Measurements from ENCODE around the gene SNX22. TPM values are rescaled to one million over a fixed set of nuclear protein-coding genes. Genes with fewer than 3 reads are reported as not detected.

SNX22 gene
- total and polyA plus RNA-seq, 7 donors, result 0.06 to 0.31 (median 0.17) TPM

- peaks cover 0 to 15% (median 6%) of the 10 kb centered on the region in 3 donors for H3K27me3 ChIP-seq (ENCODE audit: insufficient read depth in 3 of 3, low read length in 2 of 3)
- intact Hi-C loops (cut with DNase I), result no loop called here
- no peak for DNase-seq
- no peak for TF ChIP-seq CTCF (IDR thresholded peaks at IDR 0.05)
- H3K9me3 ChIP-seq, result no peaks in the 10 kb centered on the region
- peaks cover 0 to 27% of the 10 kb centered on the region in 2 donors for H3K36me3 ChIP-seq (ENCODE audit: insufficient read depth in 1 of 2, low read depth in 1 of 2)
- WGBS, 3 donors, result 83 to 85% (median 84%) methylated on average over 7 of the region's 7 CpGs
- peaks cover 21% of the 10 kb centered on the region for H3K4me1 ChIP-seq
- H3K4me3 ChIP-seq, result no peak overlapping the region
- ATAC-seq, result no peak
- no peak overlapping the region for H3K27ac ChIP-seq
Observed at GRCh38 chr15:64148168-64148567, 3.4 kb upstream of the SNX22 start.

- H3K4me1 ChIP-seq, result peaks cover 23% of the 10 kb centered on the region
- no peak overlapping the region for H3K27ac ChIP-seq
- no peak for DNase-seq
- H3K4me3 ChIP-seq, result no peak overlapping the region
- TF ChIP-seq CTCF (IDR thresholded peaks at IDR 0.05), result no peak
- peaks cover 0 to 23% of the 10 kb centered on the region in 2 donors for H3K36me3 ChIP-seq (ENCODE audit: insufficient read depth in 1 of 2, low read depth in 1 of 2)
- peaks cover 0 to 15% (median 6%) of the 10 kb centered on the region in 3 donors for H3K27me3 ChIP-seq (ENCODE audit: insufficient read depth in 3 of 3, low read length in 2 of 3)
- no peak for ATAC-seq
- 83 to 89% (median 84%) methylated on average over 3 of the region's 3 CpGs for WGBS, 3 donors
- intact Hi-C loops (cut with DNase I), result no loop called here
- no peaks in the 10 kb centered on the region for H3K9me3 ChIP-seq
Observed at GRCh38 chr15:64148581-64148980, 3.0 kb upstream of the SNX22 start.

DNA sequence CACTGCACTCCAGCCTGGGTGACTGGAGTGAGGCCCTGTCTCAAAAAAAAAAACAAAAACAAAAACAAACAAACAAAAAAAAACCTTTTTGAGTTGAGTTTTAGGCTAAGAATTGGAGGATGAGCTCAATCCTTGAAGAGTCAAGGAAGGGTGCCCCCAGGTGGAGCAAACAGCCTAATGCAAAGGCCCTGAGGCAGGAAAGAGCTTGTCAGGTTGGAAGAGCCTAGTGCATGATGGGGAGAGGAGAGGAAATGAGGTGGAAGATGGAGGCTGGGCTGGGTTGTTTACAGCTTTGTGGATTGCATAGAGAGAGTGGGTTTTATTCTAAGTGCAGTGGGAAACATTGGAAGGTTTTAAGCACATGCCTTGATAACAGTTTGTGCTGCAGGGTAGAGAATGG is 2.1 kb upstream of the SNX22 start:
- DNase-seq, result no peak
- TF ChIP-seq CTCF (IDR thresholded peaks at IDR 0.05), result no peak
- H3K4me1 ChIP-seq, result peaks cover 26% of the 10 kb centered on the region

DNA sequence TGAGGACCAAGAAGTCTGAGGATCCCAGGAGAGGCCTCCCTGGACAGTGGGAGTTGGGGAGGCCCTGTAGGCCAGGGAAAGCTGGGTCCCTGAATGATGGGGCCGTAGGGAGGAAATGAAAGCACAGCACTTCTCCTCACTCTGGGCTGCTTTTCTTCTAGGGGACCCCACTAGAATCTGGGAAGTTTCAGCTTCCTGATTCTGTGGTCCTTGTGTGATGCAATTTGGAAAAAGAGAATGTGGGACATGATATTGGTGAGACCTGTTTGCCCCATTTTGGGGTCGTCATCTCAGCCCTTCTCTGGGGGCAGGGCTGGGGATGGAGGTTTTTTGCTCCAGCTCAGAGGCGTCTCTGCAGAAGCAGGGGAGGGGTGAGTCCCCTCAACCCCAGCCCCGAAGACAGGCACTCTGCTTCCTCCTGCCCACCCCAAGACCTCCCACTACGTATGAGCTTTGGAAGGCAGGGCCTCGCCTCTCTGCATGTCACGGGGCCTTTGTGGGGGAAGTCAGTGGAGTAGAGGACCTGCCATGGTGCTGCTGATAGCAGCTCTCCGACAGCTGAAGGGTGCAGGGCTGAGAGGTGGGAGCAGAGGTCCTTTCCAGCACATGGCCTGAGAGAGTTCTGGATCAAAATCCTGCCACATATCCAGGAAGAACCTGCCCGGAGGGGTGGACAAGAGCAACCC is 1.5 kb upstream of the SNX22 start:
- WGBS, 3 donors, result 71 to 81% (median 72%) methylated on average over 9 of the region's 9 CpGs
- DNase-seq, result no peak
- intact Hi-C loops (cut with DNase I), result no loop called here
- peaks cover 0 to 15% (median 6%) of the 10 kb centered on the region in 3 donors for H3K27me3 ChIP-seq (ENCODE audit: insufficient read depth in 3 of 3, low read length in 2 of 3)
- no peak overlapping the region for H3K27ac ChIP-seq
- H3K9me3 ChIP-seq, result no peaks in the 10 kb centered on the region
- H3K4me1 ChIP-seq, result peaks cover 26% of the 10 kb centered on the region
- peaks cover 0 to 22% of the 10 kb centered on the region in 2 donors for H3K36me3 ChIP-seq (ENCODE audit: insufficient read depth in 1 of 2, low read depth in 1 of 2)
- TF ChIP-seq CTCF (IDR thresholded peaks at IDR 0.05), result no peak
- no peak overlapping the region for H3K4me3 ChIP-seq
- ATAC-seq, result no peak

More for the DNA sequence above, 2.1 kb upstream of the SNX22 start:
- peaks cover 0 to 22% of the 10 kb centered on the region in 2 donors for H3K36me3 ChIP-seq (ENCODE audit: insufficient read depth in 1 of 2, low read depth in 1 of 2)
- H3K9me3 ChIP-seq, result no peaks in the 10 kb centered on the region
- no peak overlapping the region for H3K27ac ChIP-seq
- no peak overlapping the region for H3K4me3 ChIP-seq
- intact Hi-C loops (cut with DNase I), result no loop called here
- ATAC-seq, result no peak
- peaks cover 0 to 15% (median 6%) of the 10 kb centered on the region in 3 donors for H3K27me3 ChIP-seq (ENCODE audit: insufficient read depth in 3 of 3, low read length in 2 of 3)

Measured in psoas muscle (tissue), 8 donors.